Endothelial cell (in vitro differentiated cells): ENCODE data around the gene SZRD1. TPM values are rescaled to one million over a fixed set of nuclear protein-coding genes. Genes with fewer than 3 reads are reported as not detected.

ENCODE experiments used
- DNase-seq: peaks from one replicate; pipeline ENCODE4 v3.0.0; 2021; ENCODE audit warnings: low spot score
- H3K27ac Mint-ChIP-seq: one replicate; pipeline ENCODE4 v1.8.0; 2021; ENCODE audit warnings: mixed read lengths, inconsistent platforms; ENCODE audit not compliant: unreplicated experiment
- H3K27me3 Mint-ChIP-seq: one replicate; pipeline ENCODE4 v1.8.0; 2021; ENCODE audit warnings: mild to moderate bottlenecking, moderate library complexity, mixed read lengths, inconsistent platforms; ENCODE audit not compliant: unreplicated experiment
- H3K36me3 Mint-ChIP-seq: one replicate; pipeline ENCODE4 v1.8.0; 2021; ENCODE audit warnings: mild to moderate bottlenecking, low read depth, mixed read lengths, inconsistent platforms; ENCODE audit not compliant: unreplicated experiment
- H3K4me1 Mint-ChIP-seq: one replicate; pipeline ENCODE4 v1.8.0; 2021; ENCODE audit warnings: mild to moderate bottlenecking, mixed read lengths, inconsistent platforms; ENCODE audit not compliant: unreplicated experiment
- H3K4me3 Mint-ChIP-seq: one replicate; pipeline ENCODE4 v1.8.0; 2021; ENCODE audit warnings: mild to moderate bottlenecking, mixed read lengths, inconsistent platforms; ENCODE audit not compliant: unreplicated experiment
- H3K9me3 Mint-ChIP-seq: one replicate; pipeline ENCODE4 v1.8.0; 2021; ENCODE audit warnings: mixed read lengths, inconsistent platforms; ENCODE audit not compliant: unreplicated experiment
- CTCF ChIP-seq: fragments of 200-600 bp; sonication (generic); IDR thresholded peaks from one replicate; pipeline ENCODE4 v1.5.0; 2021; ENCODE audit warnings: antibody characterized with exemption; ENCODE audit not compliant: unreplicated experiment
- total RNA-seq: library from RNA; stranded (reverse); fragmentation: NEBNext Ultra II Directional; extraction: Animal tissue kit (Norgen Biotek cat#: 25700); gene quantifications from one replicate; pipeline ENCODE4 v1.2.1, GENCODE V29; 2021; ENCODE audit not compliant: unreplicated experiment

The SZRD1 gene
- total RNA-seq, 1 donor from 2014 or later, result 127 TPM

- Mint-ChIP-seq H3K27ac (no peak overlapping the region), H3K4me3 (no peak overlapping the region), H3K4me1 (peaks cover 15% of the 10 kb centered on the region), H3K36me3 (no peaks in the 10 kb centered on the region), H3K9me3 (no peaks in the 10 kb centered on the region), H3K27me3 (peaks cover 4% of the 10 kb centered on the region)
- DNase-seq, result no peak
- TF ChIP-seq CTCF, result no peak
Measured at GRCh38 chr1:16433030-16433429, 66.0 kb downstream of the SZRD1 start.

- TF ChIP-seq CTCF, result no peak
- peaks cover 15% of the 10 kb centered on the region for H3K4me1 Mint-ChIP-seq
- DNase-seq, result no peak
- H3K36me3 Mint-ChIP-seq, result no peaks in the 10 kb centered on the region
- no peak overlapping the region for H3K4me3 Mint-ChIP-seq
- no peak overlapping the region for H3K27ac Mint-ChIP-seq
- no peaks in the 10 kb centered on the region for H3K9me3 Mint-ChIP-seq
- peaks cover 2% of the 10 kb centered on the region for H3K27me3 Mint-ChIP-seq
Measured at GRCh38 chr1:16434007-16434406, 67.0 kb downstream of the SZRD1 start.

- H3K4me1 Mint-ChIP-seq, result peaks cover 15% of the 10 kb centered on the region
- H3K9me3 Mint-ChIP-seq, result no peaks in the 10 kb centered on the region
- no peaks in the 10 kb centered on the region for H3K36me3 Mint-ChIP-seq
- H3K27ac Mint-ChIP-seq, result no peak overlapping the region
- peaks cover 2% of the 10 kb centered on the region for H3K27me3 Mint-ChIP-seq
- TF ChIP-seq CTCF, result no peak
- no peak overlapping the region for H3K4me3 Mint-ChIP-seq
- DNase-seq, result no peak
Measured at GRCh38 chr1:16434501-16434900, 67.5 kb downstream of the SZRD1 start.

- Mint-ChIP-seq H3K9me3 (no peaks in the 10 kb centered on the region), H3K4me3 (no peak within 1 kb of the TSS), H3K27me3 (peaks cover 11% of the 10 kb centered on the region), H3K36me3 (peaks cover 11% of the 10 kb centered on the region), H3K4me1 (peaks cover 27% of the 10 kb centered on the region), H3K27ac (no peak within 1 kb of the TSS)
- no peak for DNase-seq
- no peak for TF ChIP-seq CTCF
Measured at GRCh38 chr1:16436946-16437474, 70.0 kb downstream of the SZRD1 start, which contains the start of gene SPATA21. SPATA21 (minus strand) TSS chr1:16437424; CDS start chr1:16431371, 6,053 bp downstream.

GRCh38 chr1:16438516-16438915 is 71.5 kb downstream of the SZRD1 start:
- no peak overlapping the region for H3K27ac Mint-ChIP-seq
- peaks cover 25% of the 10 kb centered on the region for H3K4me1 Mint-ChIP-seq
- peaks cover 9% of the 10 kb centered on the region for H3K27me3 Mint-ChIP-seq
- DNase-seq, result no peak
- no peak for TF ChIP-seq CTCF
- H3K4me3 Mint-ChIP-seq, result no peak overlapping the region
- H3K36me3 Mint-ChIP-seq, result peaks cover 13% of the 10 kb centered on the region
- H3K9me3 Mint-ChIP-seq, result no peaks in the 10 kb centered on the region
